Measurements from ENCODE around the gene SDR42E2. TPM values are rescaled to one million over a fixed set of nuclear protein-coding genes. Genes with fewer than 3 reads are reported as not detected.

The SDR42E2 gene
- polyA plus RNA-seq, 1 of the 3 experiments (the other 2 are of a cell fraction), result not detected

DNA sequence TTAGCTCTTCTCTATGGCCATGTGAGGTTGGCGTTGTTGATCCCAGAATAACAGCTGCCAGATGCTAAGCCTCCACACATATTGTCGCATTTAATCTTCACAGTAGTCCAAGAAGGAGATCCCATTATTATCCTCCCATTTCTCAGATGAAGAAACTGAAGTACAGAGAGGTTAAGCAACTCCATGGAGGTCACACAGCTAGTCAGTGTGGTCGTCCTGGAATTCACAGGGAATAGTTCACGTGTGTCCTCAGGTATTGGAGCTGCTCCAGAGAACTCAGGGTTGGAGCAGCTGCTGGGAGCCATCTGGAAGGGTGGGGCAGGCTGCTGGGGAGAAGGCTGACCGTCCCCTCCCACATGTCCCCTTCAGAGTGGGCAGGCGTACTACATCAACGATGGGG, 19.5 kb downstream of the SDR42E2 start:
- POLR2A ChIA-PET, result no interaction called here
- Histone ChIP-seq H3K9me2 (no peaks in the 10 kb centered on the region), H3K36me3 (replicated peaks in 1 of 2; ENCODE audit: control insufficient read depth in 1 of 2, insufficient read depth in 2 of 2, low read length in 1 of 2) (no peaks in the 10 kb centered on the region), H3K27ac (ENCODE audit: low read depth in 2 of 2, low read length in 1 of 2) (no peak overlapping the region), H3K9ac (no peak overlapping the region), H3K4me1 (ENCODE audit: control insufficient read depth in 1 of 2, insufficient read depth in 2 of 2, low read depth in 1 of 2, low read length in 1 of 2) (no peaks in the 10 kb centered on the region), H3K27me3 (ENCODE audit: insufficient read depth) (no peaks in the 10 kb centered on the region), H2AFZ (ENCODE audit: low read depth) (no peak overlapping the region), H3K4me2 (no peak overlapping the region), H3K79me2 (ENCODE audit: insufficient read depth) (no peaks in the 10 kb centered on the region), H3F3A (replicated peaks; ENCODE audit: insufficient read depth) (no peaks in the 10 kb centered on the region), H4K20me1 (ENCODE audit: insufficient read depth) (no peaks in the 10 kb centered on the region), H3K4me3 (ENCODE audit: low read depth in 2 of 2, low read length in 1 of 2) (no peak overlapping the region), H3K9me3 (no peaks in the 10 kb centered on the region)
- CTCF ChIA-PET, result interaction anchor here (0.9 kb wide), 1 partner anchor 104 kb away, joined by 3 read pairs; no protein-coding TSS in a partner anchor
- no peak for DNase-seq
- WGBS (ENCODE audit: low lambda C conversion rate), result 51% methylated on average over 6 of the region's 7 CpGs
- TF ChIP-seq MXI1 (IDR thresholded peaks at IDR 0.05; ENCODE audit: low read depth, low read length) (no peak), FOXM1 (IDR thresholded peaks at IDR 0.05; ENCODE audit: low read depth) (no peak), MEF2A (IDR thresholded peaks at IDR 0.05; ENCODE audit: borderline replicate concordance, low read depth) (no peak), TEAD4 (IDR thresholded peaks at IDR 0.05; ENCODE audit: borderline replicate concordance, insufficient read depth) (no peak), EP300 (IDR thresholded peaks at IDR 0.05; ENCODE audit: borderline replicate concordance in 1 of 2, low read depth in 1 of 2, low read length in 1 of 2) (no peak), RXRA (IDR thresholded peaks at IDR 0.05; ENCODE audit: borderline replicate concordance, low read depth) (no peak), RAD21 (IDR thresholded peaks at IDR 0.05; ENCODE audit: low read length) (no peak), TCF12 (IDR thresholded peaks at IDR 0.05) (no peak), ZBTB33 (IDR thresholded peaks at IDR 0.05; ENCODE audit: borderline replicate concordance, low read depth) (no peak), POLR2AphosphoS5 (IDR thresholded peaks at IDR 0.05; ENCODE audit: low read depth, low read length) (no peak), ELF1 (IDR thresholded peaks at IDR 0.05) (no peak), YY1 (IDR thresholded peaks at IDR 0.05; ENCODE audit: low read depth) (no peak), FOXJ3 (CRISPR knock-in tag; IDR thresholded peaks at IDR 0.05) (no peak), RCOR1 (IDR thresholded peaks at IDR 0.05; ENCODE audit: low read length) (no peak), GABPA (IDR thresholded peaks at IDR 0.05; ENCODE audit: low read depth) (no peak), GATA2 (CRISPR knock-in tag; IDR thresholded peaks at IDR 0.05) (no peak)
- TF ChIP-seq, protein P1, sequence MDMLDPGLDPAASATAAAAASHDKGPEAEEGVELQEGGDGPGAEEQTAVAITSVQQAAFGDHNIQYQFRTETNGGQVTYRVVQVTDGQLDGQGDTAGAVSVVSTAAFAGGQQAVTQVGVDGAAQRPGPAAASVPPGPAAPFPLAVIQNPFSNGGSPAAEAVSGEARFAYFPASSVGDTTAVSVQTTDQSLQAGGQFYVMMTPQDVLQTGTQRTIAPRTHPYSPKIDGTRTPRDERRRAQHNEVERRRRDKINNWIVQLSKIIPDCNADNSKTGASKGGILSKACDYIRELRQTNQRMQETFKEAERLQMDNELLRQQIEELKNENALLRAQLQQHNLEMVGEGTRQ (IDR thresholded peaks at IDR 0.05; ENCODE audit: borderline replicate concordance, low read depth, low read length), result no peak
- TF ChIP-seq, protein P2, sequence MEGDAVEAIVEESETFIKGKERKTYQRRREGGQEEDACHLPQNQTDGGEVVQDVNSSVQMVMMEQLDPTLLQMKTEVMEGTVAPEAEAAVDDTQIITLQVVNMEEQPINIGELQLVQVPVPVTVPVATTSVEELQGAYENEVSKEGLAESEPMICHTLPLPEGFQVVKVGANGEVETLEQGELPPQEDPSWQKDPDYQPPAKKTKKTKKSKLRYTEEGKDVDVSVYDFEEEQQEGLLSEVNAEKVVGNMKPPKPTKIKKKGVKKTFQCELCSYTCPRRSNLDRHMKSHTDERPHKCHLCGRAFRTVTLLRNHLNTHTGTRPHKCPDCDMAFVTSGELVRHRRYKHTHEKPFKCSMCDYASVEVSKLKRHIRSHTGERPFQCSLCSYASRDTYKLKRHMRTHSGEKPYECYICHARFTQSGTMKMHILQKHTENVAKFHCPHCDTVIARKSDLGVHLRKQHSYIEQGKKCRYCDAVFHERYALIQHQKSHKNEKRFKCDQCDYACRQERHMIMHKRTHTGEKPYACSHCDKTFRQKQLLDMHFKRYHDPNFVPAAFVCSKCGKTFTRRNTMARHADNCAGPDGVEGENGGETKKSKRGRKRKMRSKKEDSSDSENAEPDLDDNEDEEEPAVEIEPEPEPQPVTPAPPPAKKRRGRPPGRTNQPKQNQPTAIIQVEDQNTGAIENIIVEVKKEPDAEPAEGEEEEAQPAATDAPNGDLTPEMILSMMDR (IDR thresholded peaks at IDR 0.05), result no peak

All from SK-N-SH (cell line).